GM19351 (cell line): Measurements from ENCODE around the gene TSPAN1.
"Not testable (repeated sequence)": the region's sequence is repeated elsewhere in the genome, so short reads cannot be mapped to it uniquely, and the experiment has no call there.

Source experiments
- ATAC-seq: cut with Tn5 transposase; IDR thresholded peaks from one replicate; pipeline ENCODE4 v1.9.1; 2021; ENCODE audit warnings: mild to moderate bottlenecking, moderate library complexity; ENCODE audit not compliant: unreplicated experiment

Gene TSPAN1

GRCh38 chr1:46211051-46211450, 36.2 kb downstream of the TSPAN1 start:
- ATAC-seq: no peak

GRCh38 chr1:46215504-46215903, 40.6 kb downstream of the TSPAN1 start:
- no peak for ATAC-seq

- ATAC-seq: no peak
Observed at GRCh38 chr1:46218443-46218842, 43.6 kb downstream of the TSPAN1 start.

- ATAC-seq: no peak
Observed at GRCh38 chr1:46219551-46220520, 44.9 kb downstream of the TSPAN1 start.

- no peak for ATAC-seq
Observed at GRCh38 chr1:46220808-46221207, 45.9 kb downstream of the TSPAN1 start.

GRCh38 chr1:46221749-46222148, 46.9 kb downstream of the TSPAN1 start:
- ATAC-seq: no peak

GRCh38 chr1:46223055-46223454, 48.2 kb downstream of the TSPAN1 start:
- ATAC-seq: not testable (repeated sequence)

- peak; percentile 95 for ATAC-seq
Observed at GRCh38 chr1:46223472-46223943, 48.6 kb downstream of the TSPAN1 start.

- no peak for ATAC-seq
Observed at GRCh38 chr1:46224966-46225365, 50.1 kb downstream of the TSPAN1 start.

- ATAC-seq: not testable (repeated sequence)
Observed at GRCh38 chr1:46231231-46231630, 56.3 kb downstream of the TSPAN1 start.
